T-cell (primary cell): ENCODE results near the gene KLF7. TPM values are rescaled to one million over a fixed set of nuclear protein-coding genes. Genes with fewer than 3 reads are reported as not detected.

ENCODE experiments used
- ATAC-seq, 4 experiments: fragments of 200-7000 bp in 3 of 4; fragments of 150-1000 bp in 1 of 4; cut with Tn5 transposase; replicated peaks in 1 of 4; 1 replicate in 3 of 4; 2 replicates in 1 of 4; pipeline ENCODE4 v1.10.0; 2021; ENCODE audit warnings: moderate library complexity in 3 of 4, mild to moderate bottlenecking in 2 of 4, moderate number of reproducible peaks in 1 of 4
- CTCF ChIA-PET, 2 donors: fragments of 300-600 bp; sonication (Branson Sonifier 250); formaldehyde crosslinking; loops; one replicate each; lab custom pipeline; 2022; ENCODE audit warnings: antibody characterized with exemption in 2 of 2; lab: Charles Lee
- POLR2A ChIA-PET, 2 donors: fragments of 300-600 bp; sonication (Branson Sonifier 250); formaldehyde crosslinking; loops; one replicate each; lab custom pipeline; 2022; ENCODE audit warnings: antibody characterized with exemption in 2 of 2; lab: Charles Lee
- DNase-seq, 35 experiments: peaks; one replicate each; pipeline versions ENCODE4 v3.0.0 to v3.0.0-alpha.2; 2013 to 2023
- H3K27ac ChIP-seq: one replicate; pipeline ENCODE4 v1.5.1; 2013; ENCODE audit warnings: low read length
- H3K27me3 ChIP-seq, 2 experiments: replicated peaks in 1 of 2; 1 replicate in 1 of 2; 2 replicates in 1 of 2; pipeline versions ENCODE4 v1.6.1 to v1.7.0; 2013; ENCODE audit warnings: low read length in 1 of 2, mixed read lengths in 1 of 2; ENCODE audit not compliant: control insufficient read depth in 2 of 2, insufficient read depth in 2 of 2; ENCODE audit errors: extremely low read depth in 1 of 2
- H3K36me3 ChIP-seq, 2 donors: 1 replicate in 1 of 2; 2 replicates in 1 of 2; pipeline versions ENCODE4 v1.6.1 to v1.7.0; 2013; ENCODE audit warnings: low read length in 1 of 2; ENCODE audit not compliant: control insufficient read depth in 2 of 2, insufficient read depth in 1 of 2; ENCODE audit errors: extremely low read depth in 1 of 2
- H3K4me1 ChIP-seq, 2 experiments: 1 replicate in 1 of 2; 2 replicates in 1 of 2; pipeline versions ENCODE4 v1.6.1 to v1.7.0; 2013; ENCODE audit warnings: low read length in 2 of 2, mixed read lengths in 1 of 2; ENCODE audit not compliant: insufficient read depth in 2 of 2, control insufficient read depth in 1 of 2; ENCODE audit errors: extremely low read depth in 1 of 2
- H3K4me3 ChIP-seq, 2 donors: 1 replicate in 1 of 2; 2 replicates in 1 of 2; pipeline versions ENCODE4 v1.5.1 to v1.7.0; 2013; ENCODE audit warnings: mild to moderate bottlenecking in 2 of 2, low read length in 1 of 2, moderate library complexity in 1 of 2; ENCODE audit not compliant: control insufficient read depth in 1 of 2; ENCODE audit errors: extremely low read depth in 1 of 2
- H3K9me3 ChIP-seq: 2 replicates; pipeline ENCODE4 v1.7.0; 2013
- H3K27ac Mint-ChIP-seq, 2 donors: one replicate each; pipeline ENCODE4 v1.8.0; 2020 to 2021; ENCODE audit warnings: mild to moderate bottlenecking in 2 of 2, mixed read lengths in 2 of 2
- H3K27me3 Mint-ChIP-seq, 2 donors: one replicate each; pipeline ENCODE4 v1.8.0; 2021 to 2022; ENCODE audit warnings: mixed read lengths in 2 of 2
- H3K36me3 Mint-ChIP-seq: one replicate; pipeline ENCODE4 v1.8.0; 2021; ENCODE audit warnings: mixed read lengths
- H3K4me1 Mint-ChIP-seq, 3 donors: one replicate each; pipeline ENCODE4 v1.8.0; 2020 to 2022; ENCODE audit warnings: mixed read lengths in 3 of 3, mild to moderate bottlenecking in 1 of 3
- H3K4me3 Mint-ChIP-seq, 3 donors: one replicate each; pipeline ENCODE4 v1.8.0; 2020 to 2022; ENCODE audit warnings: mild to moderate bottlenecking in 3 of 3, mixed read lengths in 3 of 3, moderate library complexity in 3 of 3
- H3K9me3 Mint-ChIP-seq, 3 donors: one replicate each; pipeline ENCODE4 v1.8.0; 2020 to 2022; ENCODE audit warnings: mixed read lengths in 3 of 3
- WGBS: methylation state at CpG from one replicate; pipeline ENCODE4 v1.1.5; 2013; ENCODE audit warnings: missing lambda C conversion rate; ENCODE audit not compliant: insufficient coverage; 5-methylcytosine and 5-hydroxymethylcytosine counted together
- total RNA-seq, 35 experiments: library from RNA in 6 of 35; stranded (reverse) in 6 of 35; fragments of 120-200 nt in 1 of 35; gene quantifications; one replicate each; pipeline versions ENCODE4 v1.2.1 to v1.2.4 and lab custom pipeline; 2013 to 2026

KLF7 gene
- total RNA-seq, 5 donors from 2014 or later (not counting 1 experiment from before 2014, with no cell fraction given): 56.8 to 90.6 (median 65.7) TPM

DNA sequence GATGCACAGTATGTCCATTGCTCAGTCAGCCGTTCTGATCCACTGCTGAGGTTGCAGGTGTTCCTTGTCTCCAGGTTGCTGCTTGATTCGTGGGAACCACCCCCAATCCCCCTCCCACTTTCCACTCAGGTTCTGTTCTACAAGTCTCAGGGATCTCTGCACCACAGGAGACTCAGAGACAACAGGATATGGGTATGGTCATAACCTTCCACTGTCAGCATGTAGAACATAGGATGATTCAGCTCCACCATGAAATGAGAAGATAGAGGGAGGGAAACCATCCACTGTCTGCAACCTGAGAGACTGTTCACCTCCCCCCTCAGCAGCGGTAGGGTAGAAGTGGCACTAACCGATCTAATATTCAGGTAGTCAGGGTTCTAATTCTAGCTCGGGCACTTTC, 19.0 kb upstream of the KLF7 start:
- Mint-ChIP-seq H3K36me3 (peaks cover 4% of the 10 kb centered on the region), H3K27ac (no peak overlapping the region), H3K27me3 (peaks cover 0 to 6% of the 10 kb centered on the region in 2 donors), H3K4me1 (no peaks in the 10 kb centered on the region), H3K4me3 (no peak overlapping the region), H3K9me3 (peaks cover 0 to 9% (median 4%) of the 10 kb centered on the region in 3 donors)
- H3K4me3 ChIP-seq: no peak overlapping the region
- no peaks in the 10 kb centered on the region for H3K9me3 ChIP-seq
- DNase-seq (no peak), ATAC-seq (no peak)
- 100% methylated on average over 1 of the region's 5 CpGs for WGBS
- H3K27ac ChIP-seq: no peak overlapping the region
- ChIA-PET CTCF (no interaction called here), POLR2A (no interaction called here)
- H3K4me1 ChIP-seq: no peaks in the 10 kb centered on the region
- no peaks in the 10 kb centered on the region for H3K36me3 ChIP-seq
- no peaks in the 10 kb centered on the region for H3K27me3 ChIP-seq

DNA sequence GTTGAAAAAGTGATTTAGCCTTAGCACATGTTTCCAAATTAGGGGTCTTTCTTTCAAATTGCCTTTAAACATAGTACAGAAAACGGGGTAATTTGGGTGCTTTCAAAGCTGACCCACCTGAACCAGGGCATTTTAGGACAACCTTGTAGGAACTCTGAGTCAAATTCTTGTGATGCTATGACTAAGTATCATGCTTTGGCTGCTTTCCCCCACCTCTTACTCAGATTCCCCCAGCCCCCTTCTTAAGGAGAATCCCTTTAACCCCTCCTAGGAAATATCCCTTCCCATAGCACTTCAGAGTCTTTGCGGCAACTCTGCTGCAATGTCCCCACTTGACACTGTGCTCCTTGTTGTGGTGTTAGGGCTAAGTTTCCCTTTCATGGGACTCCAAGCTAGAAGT, 18.6 kb upstream of the KLF7 start:
- H3K4me1 ChIP-seq: no peaks in the 10 kb centered on the region

DNA sequence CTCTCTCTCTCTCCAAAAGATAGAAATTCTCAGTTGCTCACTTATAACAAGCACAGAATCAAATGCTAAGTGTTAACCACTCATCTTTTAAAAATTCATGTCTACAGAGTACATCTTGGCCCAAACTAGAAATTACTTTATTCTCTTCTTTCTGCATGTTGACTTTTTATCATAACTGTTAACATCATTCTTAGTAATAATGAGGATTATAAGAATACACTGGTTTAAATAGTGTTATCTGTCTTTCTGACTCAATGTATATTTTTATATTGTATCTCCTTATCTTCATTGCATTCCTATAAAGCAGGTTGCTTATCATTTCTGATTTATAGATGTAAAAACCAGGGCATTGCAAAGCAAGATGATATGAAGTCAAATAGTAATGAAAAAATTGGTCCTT, 17.8 kb upstream of the KLF7 start:
- H3K36me3 ChIP-seq: no peaks in the 10 kb centered on the region
- ATAC-seq (no peak), DNase-seq (no peak)
- Mint-ChIP-seq H3K9me3 (peaks cover 0 to 9% (median 4%) of the 10 kb centered on the region in 3 donors), H3K4me3 (no peak overlapping the region), H3K27ac (no peak overlapping the region), H3K36me3 (peaks cover 4% of the 10 kb centered on the region), H3K27me3 (peaks cover 0 to 4% of the 10 kb centered on the region in 2 donors), H3K4me1 (no peaks in the 10 kb centered on the region)
- H3K27ac ChIP-seq: no peak overlapping the region
- H3K4me3 ChIP-seq: no peak overlapping the region
- ChIA-PET POLR2A (interaction anchor here in 1 of 2 donors (0.8 kb wide), 1 partner anchor 388 kb away, joined by 3 read pairs; no protein-coding TSS in a partner anchor), CTCF (no interaction called here)
- H3K27me3 ChIP-seq: no peaks in the 10 kb centered on the region
- H3K9me3 ChIP-seq: no peaks in the 10 kb centered on the region
- no peaks in the 10 kb centered on the region for H3K4me1 ChIP-seq

More for the DNA sequence above, 18.6 kb upstream of the KLF7 start:
- H3K4me3 Mint-ChIP-seq: no peak overlapping the region
- H3K4me3 ChIP-seq: no peak overlapping the region
- no peaks in the 10 kb centered on the region for H3K9me3 ChIP-seq
- no peak overlapping the region for H3K27ac ChIP-seq
- DNase-seq (no peak), ATAC-seq (no peak)
- H3K4me1 Mint-ChIP-seq: no peaks in the 10 kb centered on the region
- H3K27me3 Mint-ChIP-seq: peaks cover 0 to 6% of the 10 kb centered on the region in 2 donors
- peaks cover 4% of the 10 kb centered on the region for H3K36me3 Mint-ChIP-seq
- WGBS: no CpG with 5 or more reads among the region's 2 CpGs
- no peak overlapping the region for H3K27ac Mint-ChIP-seq
- no peaks in the 10 kb centered on the region for H3K27me3 ChIP-seq
- ChIA-PET POLR2A (interaction anchor here in 1 of 2 donors (0.8 kb wide), 1 partner anchor 388 kb away, joined by 3 read pairs; no protein-coding TSS in a partner anchor), CTCF (no interaction called here)
- no peaks in the 10 kb centered on the region for H3K36me3 ChIP-seq
- peaks cover 0 to 9% (median 4%) of the 10 kb centered on the region in 3 donors for H3K9me3 Mint-ChIP-seq

DNA sequence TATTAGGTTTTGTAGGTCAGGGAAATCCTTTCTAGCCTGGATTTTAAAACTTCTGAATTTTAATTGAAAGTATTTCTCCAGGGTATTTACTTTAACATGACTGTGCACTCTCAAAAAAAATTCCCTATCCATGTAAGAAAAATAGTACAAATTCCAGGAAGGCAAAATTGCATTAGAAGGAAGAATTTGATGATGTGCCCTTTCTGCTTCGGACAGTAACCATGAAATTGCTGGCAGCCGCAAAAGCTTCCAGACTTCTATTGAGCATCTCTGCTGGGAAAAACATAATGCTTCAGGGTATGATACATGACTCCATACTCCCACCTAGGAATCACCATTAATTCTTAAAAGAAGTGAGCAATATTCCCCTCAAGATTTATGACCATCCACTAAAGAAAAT, 17.2 kb upstream of the KLF7 start:
- Histone ChIP-seq H3K4me1 (no peaks in the 10 kb centered on the region), H3K9me3 (no peaks in the 10 kb centered on the region), H3K4me3 (no peak overlapping the region), H3K36me3 (no peaks in the 10 kb centered on the region), H3K27ac (no peak overlapping the region), H3K27me3 (no peaks in the 10 kb centered on the region)
- H3K4me1 Mint-ChIP-seq: no peaks in the 10 kb centered on the region
- CTCF ChIA-PET: no interaction called here
- WGBS: no CpG with 5 or more reads among the region's 2 CpGs
- no peak overlapping the region for H3K4me3 Mint-ChIP-seq
- POLR2A ChIA-PET: no interaction called here
- H3K36me3 Mint-ChIP-seq: peaks cover 4% of the 10 kb centered on the region
- peaks cover 0 to 4% of the 10 kb centered on the region in 2 donors for H3K27me3 Mint-ChIP-seq
- peaks cover 0 to 9% (median 4%) of the 10 kb centered on the region in 3 donors for H3K9me3 Mint-ChIP-seq
- ATAC-seq (no peak), DNase-seq (no peak)
- no peak overlapping the region for H3K27ac Mint-ChIP-seq

DNA sequence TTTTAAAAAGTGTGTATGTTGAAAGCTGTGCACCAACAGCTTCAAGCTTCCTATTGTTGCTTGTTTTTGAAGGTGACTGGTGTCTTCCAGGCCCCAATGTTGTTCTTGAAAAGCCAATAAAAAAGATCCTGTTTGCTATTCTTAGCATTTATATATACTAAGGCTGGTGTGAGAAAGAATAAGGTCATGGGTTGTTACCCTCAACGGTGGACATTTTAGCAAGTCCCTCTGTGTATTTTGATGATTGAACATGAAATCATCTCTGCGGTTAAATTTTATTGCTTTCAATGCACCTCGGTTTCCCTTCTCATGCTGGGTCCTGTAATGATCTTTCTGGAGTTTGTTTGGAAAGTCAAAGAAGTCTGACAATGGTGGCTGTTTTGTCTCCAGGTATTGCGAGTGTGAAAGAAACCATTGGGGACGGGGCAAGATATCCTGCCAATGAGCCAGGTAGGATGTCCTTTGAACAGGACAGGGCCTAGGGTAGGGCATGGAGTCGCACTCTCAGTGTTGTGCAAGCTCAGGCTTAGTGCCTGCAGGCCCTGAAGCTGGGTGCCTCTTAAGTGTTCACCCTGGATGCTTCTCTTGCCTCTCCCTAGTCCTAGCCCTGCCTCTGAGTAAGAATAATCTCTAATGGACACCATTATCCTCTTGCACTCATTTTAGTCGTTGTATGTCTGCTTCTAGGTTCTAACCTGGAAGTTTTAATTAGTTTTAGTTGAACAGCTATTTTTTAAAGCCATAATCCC, 16.0 kb upstream of the KLF7 start:
- Histone ChIP-seq H3K27ac (no peak overlapping the region), H3K4me1 (no peaks in the 10 kb centered on the region), H3K4me3 (no peak overlapping the region), H3K27me3 (no peaks in the 10 kb centered on the region), H3K36me3 (no peaks in the 10 kb centered on the region), H3K9me3 (no peaks in the 10 kb centered on the region)
- ChIA-PET CTCF (no interaction called here), POLR2A (no interaction called here)
- Mint-ChIP-seq H3K36me3 (no peaks in the 10 kb centered on the region), H3K4me1 (no peaks in the 10 kb centered on the region), H3K9me3 (no peaks in the 10 kb centered on the region), H3K27ac (no peak overlapping the region), H3K27me3 (no peaks in the 10 kb centered on the region), H3K4me3 (no peak overlapping the region)
- no peak for ATAC-seq
- WGBS: 87% methylated on average over 5 of the region's 7 CpGs
- DNase-seq: no peak

DNA sequence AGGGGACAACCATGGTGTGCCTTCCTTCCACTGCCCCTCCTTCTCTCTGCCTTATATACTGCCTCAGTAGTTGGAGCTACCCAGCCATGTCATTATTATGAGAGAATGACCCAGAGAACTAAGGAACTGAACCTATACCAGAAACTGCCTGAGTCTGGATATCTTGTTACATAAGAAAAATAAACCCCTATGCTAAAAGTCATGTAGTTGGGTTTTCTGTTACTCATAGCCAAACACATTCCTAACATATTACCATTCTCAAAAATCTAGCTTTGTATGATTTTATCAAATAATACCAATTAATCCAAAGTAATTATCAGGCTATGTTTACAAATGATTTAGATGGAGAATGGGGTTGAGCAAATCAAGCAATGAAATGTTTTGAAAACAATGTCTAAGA, 15.0 kb upstream of the KLF7 start:
- no peak overlapping the region for H3K27ac ChIP-seq
- Mint-ChIP-seq H3K9me3 (no peaks in the 10 kb centered on the region), H3K27ac (no peak overlapping the region), H3K4me3 (no peak overlapping the region), H3K36me3 (no peaks in the 10 kb centered on the region), H3K4me1 (peaks cover 0 to 1% (median 0%) of the 10 kb centered on the region in 3 donors), H3K27me3 (no peaks in the 10 kb centered on the region)
- H3K9me3 ChIP-seq: no peaks in the 10 kb centered on the region
- H3K4me1 ChIP-seq: no peaks in the 10 kb centered on the region
- ChIA-PET CTCF (no interaction called here), POLR2A (interaction anchor here in 1 of 2 donors (0.6 kb wide), 1 partner anchor 105 kb away, joined by 3 read pairs; no protein-coding TSS in a partner anchor)
- no peaks in the 10 kb centered on the region for H3K27me3 ChIP-seq
- DNase-seq (no peak), ATAC-seq (no peak)
- H3K4me3 ChIP-seq: no peak overlapping the region
- no peaks in the 10 kb centered on the region for H3K36me3 ChIP-seq
